Panc1 (cell line): ENCODE measurements around the gene TYRO3.
A peak's percentile ranks its signal among the peaks of the same experiment; 100 is the strongest.

Source experiments
- POLR2AphosphoS5 ChIP-seq: IDR thresholded peaks from 2 replicates; pipeline ENCODE4 v1.6.1; 2012; ENCODE audit warnings: mild to moderate bottlenecking, low read depth, low read length, moderate library complexity
- SIN3A ChIP-seq: IDR thresholded peaks from 2 replicates; pipeline ENCODE4 v1.6.1; 2012; ENCODE audit warnings: low read depth, mild to moderate bottlenecking, low read length, moderate library complexity, borderline replicate concordance; ENCODE audit not compliant: insufficient read depth
- TCF7L2 ChIP-seq: IDR thresholded peaks from 2 replicates; pipeline ENCODE4 v1.6.1; 2011; ENCODE audit warnings: mild to moderate bottlenecking, low read depth, low read length, inconsistent platforms
- TF ChIP-seq, protein P1 (sequence below): fragments of 450-650 bp; IDR thresholded peaks from 2 replicates; pipeline ENCODE4 v1.5.1; 2017; ENCODE audit warnings: mild to moderate bottlenecking
- TF ChIP-seq, protein P2 (sequence below), 2 experiments: IDR thresholded peaks; 2 replicates each; pipeline ENCODE4 v1.6.1; 2011 to 2012; ENCODE audit warnings: low read depth in 2 of 2, control low read depth in 1 of 2, low read length in 1 of 2, mild to moderate bottlenecking in 1 of 2, moderate library complexity in 1 of 2; ENCODE audit not compliant: insufficient read depth in 1 of 2

DNA sequence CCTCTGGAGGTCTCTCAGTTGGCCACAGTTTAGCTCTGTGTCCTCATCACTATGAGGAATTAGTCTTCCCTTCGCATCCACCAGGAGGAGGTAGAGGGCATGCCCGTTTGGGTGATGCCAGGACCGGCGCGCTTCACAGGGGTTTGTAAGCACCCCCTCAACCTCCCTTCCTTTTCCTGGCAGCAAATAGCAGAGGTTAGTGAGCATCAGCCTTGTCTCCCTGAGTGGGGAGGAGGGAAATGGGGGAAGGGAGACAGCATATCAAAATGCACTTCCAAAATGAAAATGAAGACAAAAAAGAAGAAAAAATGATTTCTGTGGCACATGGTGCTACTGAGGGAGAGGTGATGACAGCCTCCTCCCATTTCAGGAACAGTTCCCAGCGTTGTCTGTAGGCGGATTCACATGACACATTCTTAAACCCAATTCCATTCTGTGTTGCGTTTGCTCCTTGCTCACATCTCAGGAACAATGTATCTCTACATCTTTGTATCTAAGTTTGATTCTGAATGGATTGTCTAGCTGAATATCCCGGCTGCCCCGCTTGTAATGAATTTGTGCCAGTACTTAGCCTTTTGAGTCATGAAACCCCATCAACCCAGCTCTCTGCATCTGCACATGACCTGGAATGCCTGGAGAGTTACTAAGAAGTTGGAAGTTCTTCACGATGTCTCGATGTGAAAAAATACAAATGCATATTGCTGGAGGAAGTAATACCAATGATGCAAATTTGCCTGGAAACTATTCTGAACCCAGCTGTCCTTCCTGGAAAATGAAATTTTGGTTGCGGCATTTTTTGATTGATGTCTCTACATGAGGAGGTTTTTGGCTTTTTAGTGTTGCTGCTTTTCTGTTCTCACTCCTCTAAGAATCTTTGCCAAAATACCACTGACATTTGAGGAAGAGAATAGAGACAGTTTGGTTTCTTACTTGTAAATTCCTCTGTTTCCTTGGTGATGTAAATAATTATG is 45.2 kb downstream of the TYRO3 start:
- TF ChIP-seq, protein P1, sequence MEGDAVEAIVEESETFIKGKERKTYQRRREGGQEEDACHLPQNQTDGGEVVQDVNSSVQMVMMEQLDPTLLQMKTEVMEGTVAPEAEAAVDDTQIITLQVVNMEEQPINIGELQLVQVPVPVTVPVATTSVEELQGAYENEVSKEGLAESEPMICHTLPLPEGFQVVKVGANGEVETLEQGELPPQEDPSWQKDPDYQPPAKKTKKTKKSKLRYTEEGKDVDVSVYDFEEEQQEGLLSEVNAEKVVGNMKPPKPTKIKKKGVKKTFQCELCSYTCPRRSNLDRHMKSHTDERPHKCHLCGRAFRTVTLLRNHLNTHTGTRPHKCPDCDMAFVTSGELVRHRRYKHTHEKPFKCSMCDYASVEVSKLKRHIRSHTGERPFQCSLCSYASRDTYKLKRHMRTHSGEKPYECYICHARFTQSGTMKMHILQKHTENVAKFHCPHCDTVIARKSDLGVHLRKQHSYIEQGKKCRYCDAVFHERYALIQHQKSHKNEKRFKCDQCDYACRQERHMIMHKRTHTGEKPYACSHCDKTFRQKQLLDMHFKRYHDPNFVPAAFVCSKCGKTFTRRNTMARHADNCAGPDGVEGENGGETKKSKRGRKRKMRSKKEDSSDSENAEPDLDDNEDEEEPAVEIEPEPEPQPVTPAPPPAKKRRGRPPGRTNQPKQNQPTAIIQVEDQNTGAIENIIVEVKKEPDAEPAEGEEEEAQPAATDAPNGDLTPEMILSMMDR: peak; percentile 95
- TF ChIP-seq POLR2AphosphoS5 (no peak), TCF7L2 (0 out of 2 replicates have a peak, but pooled peaks have one; percentile 3), SIN3A (no peak)
- TF ChIP-seq, protein P2, sequence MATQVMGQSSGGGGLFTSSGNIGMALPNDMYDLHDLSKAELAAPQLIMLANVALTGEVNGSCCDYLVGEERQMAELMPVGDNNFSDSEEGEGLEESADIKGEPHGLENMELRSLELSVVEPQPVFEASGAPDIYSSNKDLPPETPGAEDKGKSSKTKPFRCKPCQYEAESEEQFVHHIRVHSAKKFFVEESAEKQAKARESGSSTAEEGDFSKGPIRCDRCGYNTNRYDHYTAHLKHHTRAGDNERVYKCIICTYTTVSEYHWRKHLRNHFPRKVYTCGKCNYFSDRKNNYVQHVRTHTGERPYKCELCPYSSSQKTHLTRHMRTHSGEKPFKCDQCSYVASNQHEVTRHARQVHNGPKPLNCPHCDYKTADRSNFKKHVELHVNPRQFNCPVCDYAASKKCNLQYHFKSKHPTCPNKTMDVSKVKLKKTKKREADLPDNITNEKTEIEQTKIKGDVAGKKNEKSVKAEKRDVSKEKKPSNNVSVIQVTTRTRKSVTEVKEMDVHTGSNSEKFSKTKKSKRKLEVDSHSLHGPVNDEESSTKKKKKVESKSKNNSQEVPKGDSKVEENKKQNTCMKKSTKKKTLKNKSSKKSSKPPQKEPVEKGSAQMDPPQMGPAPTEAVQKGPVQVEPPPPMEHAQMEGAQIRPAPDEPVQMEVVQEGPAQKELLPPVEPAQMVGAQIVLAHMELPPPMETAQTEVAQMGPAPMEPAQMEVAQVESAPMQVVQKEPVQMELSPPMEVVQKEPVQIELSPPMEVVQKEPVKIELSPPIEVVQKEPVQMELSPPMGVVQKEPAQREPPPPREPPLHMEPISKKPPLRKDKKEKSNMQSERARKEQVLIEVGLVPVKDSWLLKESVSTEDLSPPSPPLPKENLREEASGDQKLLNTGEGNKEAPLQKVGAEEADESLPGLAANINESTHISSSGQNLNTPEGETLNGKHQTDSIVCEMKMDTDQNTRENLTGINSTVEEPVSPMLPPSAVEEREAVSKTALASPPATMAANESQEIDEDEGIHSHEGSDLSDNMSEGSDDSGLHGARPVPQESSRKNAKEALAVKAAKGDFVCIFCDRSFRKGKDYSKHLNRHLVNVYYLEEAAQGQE (IDR thresholded peaks at IDR 0.05; ENCODE audit: insufficient read depth in 1 of 2, low read depth in 2 of 2, low read length in 1 of 2): no peak
